Activated CD4-positive, alpha-beta T cell treated with anti-CD3 and anti-CD28 coated beads for 4 hours (primary cell): ENCODE results near the gene BBS9.

Experiments used
- DNase-seq, 2 donors: peaks; one replicate each; pipeline ENCODE4 v3.0.0-alpha.2; 2020

BBS9 gene

DNA sequence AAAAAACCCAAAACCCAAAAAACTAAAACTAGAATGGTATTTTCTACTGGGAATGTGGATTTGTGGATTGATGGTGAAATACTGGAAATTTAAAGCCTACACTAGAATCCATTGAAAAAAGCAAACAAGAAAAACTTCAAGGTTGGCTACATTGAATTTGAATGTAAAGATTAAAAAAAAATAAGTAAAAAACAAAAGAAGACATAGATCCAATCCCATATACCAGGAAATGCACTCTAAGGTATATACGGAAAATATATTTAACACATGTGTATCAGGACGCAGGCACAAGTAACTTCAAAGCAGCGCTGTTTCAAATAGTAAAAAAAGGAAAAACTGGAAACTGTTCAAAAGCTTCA lies 754 bp upstream of the BBS9 start:
- DNase-seq = no peak

DNA sequence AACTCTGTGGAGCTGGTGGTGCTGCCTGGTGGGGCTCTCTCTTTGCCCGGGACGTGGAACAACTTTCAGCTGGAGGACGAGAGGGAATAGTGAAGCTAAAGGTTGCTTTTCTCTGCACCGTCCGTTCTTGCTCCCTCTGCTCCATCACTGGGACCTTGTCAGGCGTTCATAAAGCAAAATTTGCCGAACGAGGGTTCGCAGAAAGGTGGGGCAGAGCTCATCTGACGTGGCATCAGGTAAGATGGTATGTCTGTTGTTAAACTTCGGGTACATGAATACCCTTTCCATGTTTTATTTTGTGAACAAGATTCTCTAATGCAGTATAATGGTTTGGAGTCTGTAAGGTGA lies 416 bp downstream of the BBS9 start:
- DNase-seq = no peak

DNA sequence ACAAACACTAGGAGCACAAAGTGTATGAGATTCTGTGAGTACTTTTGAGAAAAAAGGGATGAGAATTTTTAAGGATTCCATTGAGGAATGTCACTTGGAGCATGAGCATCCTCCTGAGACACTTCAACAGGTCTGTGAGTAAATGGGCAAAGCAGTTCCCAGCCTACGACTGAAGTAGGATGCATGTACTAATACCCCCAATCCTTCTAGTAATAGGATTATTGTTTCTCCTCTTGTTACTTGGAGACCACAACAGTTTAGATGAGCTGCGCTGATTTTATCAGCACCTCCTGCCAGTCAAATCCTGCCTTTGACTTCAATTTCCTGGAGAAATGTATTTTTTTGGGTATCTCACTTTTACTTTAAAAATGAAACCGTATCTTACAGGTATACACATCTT lies 820 bp downstream of the BBS9 start:
- no peak for DNase-seq

DNA sequence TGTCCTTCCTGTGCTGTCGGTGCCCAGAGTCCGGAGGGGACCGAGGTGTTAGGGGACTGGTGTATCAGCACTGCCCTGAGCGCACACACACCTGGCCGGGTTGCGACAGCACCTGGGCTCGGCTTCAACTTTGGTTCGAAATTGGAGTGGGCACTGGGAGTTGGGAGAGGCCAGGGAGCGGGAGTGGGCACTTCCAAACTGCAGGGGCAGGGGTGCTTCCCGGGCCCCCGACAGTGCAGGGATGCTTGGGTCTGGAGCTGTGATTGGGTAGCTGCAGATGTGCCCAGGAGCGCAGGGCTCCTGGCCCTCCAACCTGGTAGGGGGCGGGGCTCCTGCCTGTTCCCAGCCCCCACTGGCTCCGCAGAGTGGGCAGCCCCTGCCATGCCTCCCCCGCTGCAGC lies 7.7 kb downstream of the BBS9 start:
- no peak for DNase-seq

DNA sequence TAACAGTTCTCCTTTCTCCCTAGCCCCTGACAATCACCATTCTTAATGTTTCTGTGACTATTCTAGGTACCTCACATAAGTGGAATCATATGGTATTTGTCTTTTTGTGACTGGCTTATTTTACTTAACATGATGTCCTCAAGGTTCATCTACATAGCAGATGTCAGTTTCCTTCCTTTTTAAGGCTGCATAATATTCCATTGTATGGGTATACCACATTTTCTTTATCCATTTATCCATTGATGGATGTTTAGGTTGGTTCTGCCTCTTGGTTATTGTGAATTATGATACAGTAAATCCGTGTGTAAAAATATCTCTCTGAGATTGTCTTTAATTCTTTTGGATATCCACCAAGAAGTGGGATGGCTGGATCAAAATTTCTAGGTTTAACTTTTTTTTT lies 13.2 kb downstream of the BBS9 start:
- DNase-seq = no peak

DNA sequence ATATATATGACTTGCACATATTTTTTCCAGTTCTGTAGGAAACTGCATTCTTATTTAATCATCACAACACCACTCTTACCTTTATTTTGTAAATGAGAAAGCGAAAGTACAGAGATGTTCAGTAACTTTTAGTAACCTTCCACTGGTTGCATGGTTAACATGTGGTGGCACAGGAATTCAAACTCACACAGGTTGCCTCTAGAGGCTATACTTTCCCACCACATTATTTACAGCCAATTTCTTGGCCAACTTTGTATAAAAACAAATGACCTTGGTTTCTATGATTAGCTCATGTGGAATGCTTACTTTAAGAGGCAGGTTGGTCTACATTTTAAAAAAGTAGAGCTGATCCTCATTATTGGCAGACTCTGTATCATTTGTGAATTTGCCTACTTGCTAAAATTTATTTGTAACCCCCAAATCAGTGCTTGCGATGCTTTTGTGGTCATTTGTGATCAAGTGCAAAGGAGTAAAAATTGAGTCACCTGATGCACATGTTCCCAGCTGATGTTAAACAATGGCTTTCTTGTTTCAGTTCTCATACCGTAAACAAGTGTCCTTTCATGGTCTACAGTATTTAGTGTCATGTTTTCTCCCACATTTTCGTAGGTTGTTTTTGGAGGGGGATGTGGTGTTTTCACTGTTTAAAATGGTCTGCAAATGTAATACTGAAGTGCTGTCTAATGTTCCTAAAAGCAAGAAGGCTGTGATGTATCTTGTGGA lies 14.8 kb downstream of the BBS9 start:
- no peak for DNase-seq

DNA sequence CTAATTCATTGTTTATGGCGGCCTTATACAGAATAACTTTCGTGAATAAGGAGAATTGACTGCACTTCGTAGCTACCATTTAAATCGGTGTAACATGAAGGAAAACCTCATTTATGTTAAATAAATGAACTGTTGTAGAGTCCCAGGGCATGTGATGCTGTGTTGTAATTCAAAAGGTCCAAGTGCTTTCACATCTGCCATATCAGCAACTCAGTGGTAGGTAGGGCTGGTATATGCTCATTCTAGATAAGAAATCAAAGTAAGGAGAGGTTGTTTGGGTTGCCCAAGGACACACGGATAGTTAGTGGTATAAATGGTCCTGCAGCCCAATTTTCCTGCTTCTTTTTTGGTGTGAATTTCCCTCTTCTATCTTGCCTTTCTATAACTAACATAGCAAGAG lies 15.8 kb downstream of the BBS9 start:
- DNase-seq = no peak

DNA sequence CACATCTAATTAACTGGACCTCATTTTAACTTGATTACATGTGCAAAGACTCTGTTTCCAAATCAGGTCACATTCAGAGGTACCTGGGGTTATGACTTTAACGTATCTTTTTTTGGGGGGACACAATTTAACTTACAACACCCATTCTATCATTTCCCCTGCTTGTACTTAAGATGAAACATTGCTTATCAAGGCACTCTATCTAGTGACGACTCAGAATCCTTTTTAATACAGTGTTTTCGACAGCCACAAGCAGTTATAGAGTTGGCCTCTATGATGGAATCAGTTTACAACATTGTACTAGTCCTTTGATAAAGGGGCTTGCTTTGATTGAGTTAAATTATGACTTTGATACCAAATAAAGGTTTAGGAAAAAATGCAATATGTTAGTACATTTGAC lies 22.7 kb downstream of the BBS9 start:
- DNase-seq = no peak

DNA sequence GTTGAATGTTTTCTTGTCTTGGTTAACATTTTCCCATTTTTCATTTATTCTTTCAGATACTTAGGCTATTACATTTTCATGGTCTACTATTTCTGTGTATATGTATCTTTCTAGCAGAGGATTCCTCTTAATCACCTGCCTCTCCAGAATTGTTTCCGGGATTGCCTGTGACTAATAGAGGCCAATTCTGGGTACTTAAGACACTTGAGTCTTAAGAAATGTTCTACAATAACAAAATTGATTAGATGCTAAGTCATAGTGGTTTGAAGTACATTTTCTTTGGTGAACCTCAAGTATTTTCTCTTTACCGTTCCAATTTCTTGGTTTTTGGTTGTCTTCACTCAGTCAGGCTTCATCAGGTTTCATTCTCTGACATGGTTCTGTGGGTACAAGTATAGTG lies 26.4 kb downstream of the BBS9 start:
- no peak for DNase-seq

DNA sequence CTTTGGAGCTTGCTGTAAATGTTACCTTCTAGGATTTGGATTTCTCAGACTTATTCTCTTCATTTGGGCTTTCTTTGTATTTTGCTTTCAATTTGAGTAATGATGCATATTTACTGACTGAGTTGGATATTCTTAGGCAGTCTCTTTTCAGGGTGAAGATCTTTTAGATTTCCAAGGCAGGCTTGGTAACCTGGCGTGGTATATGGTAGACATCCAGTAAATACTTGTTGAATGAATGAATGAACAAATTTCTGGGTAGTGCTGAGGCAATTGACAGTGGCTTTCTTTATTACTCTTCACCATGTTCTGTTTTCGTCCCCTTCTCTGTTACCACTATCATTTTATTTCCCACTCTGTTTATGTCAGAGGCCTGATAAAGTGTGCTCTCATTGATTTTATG lies 27.1 kb downstream of the BBS9 start:
- DNase-seq = no peak

DNA sequence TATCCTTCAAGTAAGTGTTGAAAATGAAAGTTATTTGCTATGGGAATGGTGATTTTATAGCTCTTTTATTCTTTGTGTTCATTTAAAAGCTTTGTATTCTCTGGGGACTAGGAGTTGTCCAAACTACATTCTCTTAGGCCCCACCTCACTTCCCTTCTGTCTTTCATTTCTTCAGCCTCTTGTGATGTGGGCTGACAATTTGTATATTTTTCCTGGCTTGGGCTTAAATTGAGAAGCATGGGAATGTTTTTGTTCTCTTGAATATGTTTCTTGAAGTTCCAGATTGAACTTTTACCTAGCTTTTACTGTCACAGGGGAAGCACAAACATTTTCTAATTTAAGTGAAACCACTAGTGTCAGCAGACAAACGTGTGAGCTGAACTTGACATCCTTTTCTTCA lies 27.9 kb downstream of the BBS9 start:
- no peak for DNase-seq

DNA sequence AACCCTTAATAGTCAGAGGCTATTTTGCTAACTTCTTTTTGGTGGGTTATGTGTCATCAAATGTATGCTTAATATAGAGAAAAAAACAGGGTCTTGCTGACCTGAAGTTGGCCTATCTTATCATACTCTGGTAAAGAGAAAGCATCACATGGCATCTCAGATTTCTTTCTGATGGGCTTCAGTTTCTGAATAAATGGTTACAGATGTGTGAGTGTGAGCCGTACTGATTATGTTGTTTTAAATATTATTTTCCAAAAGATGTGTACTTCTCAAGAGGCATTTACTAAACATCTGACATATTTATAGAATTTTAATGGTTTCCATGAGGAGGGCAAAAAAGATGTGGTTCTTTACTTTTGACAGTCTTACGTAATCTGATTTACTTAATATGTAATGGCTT lies 28.4 kb downstream of the BBS9 start:
- no peak for DNase-seq

DNA sequence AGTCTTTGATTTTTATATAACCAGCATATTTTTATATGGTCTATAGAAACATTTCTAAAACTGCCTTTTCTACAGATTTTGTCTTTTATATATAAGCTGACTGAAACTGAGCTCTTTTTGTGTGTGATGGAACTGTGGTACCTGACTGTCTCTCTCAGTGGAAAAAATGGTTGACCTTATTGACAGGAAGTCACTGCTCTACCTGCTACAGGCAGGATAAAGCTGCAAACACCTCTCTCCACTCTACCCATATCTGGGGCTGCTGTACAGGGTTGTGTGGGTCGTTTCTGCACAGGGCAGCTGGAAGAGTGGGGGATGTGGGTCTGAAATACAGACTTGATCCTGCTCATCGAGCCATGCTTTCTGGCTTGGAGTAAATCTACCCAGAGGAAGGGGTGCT lies 48.5 kb downstream of the BBS9 start:
- DNase-seq = no peak

DNA sequence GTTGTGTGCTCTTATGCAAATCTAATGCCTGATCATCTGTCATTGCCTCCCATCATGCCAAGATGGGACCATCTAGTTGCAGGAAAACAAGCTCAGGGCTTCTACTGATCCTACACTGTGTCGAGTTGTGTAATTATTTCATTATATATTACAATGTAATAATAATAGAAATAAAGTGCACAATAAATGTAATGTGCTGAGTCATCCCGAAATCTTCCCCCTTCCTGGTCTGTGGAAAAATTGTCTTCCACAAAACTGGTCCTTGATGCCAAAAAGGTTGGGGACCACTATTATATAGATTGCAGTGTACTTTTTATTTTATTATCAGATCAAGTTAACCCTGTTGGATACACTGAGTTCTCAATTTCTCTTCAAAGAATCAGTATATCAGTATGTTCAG lies 50.2 kb downstream of the BBS9 start:
- no peak for DNase-seq

DNA sequence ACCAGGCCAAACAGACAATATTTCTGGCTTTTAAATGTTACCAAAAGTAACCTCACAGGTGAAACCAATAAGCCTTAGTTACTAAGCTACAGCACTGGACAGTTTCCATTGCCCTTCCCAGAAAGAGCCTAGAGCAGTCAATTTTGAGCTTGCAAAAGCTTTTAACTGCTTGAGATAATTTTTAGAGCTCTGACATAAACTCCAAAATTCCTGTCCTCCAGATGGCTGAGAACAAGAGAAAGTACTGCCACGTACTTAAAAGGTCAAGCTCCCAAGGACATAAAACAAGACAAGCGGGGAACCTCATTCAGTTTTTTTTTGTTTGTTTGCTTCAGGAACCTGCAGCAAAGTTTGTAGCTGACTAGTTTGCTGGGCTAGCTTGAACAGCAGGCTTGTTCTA lies 54.1 kb downstream of the BBS9 start:
- no peak for DNase-seq

DNA sequence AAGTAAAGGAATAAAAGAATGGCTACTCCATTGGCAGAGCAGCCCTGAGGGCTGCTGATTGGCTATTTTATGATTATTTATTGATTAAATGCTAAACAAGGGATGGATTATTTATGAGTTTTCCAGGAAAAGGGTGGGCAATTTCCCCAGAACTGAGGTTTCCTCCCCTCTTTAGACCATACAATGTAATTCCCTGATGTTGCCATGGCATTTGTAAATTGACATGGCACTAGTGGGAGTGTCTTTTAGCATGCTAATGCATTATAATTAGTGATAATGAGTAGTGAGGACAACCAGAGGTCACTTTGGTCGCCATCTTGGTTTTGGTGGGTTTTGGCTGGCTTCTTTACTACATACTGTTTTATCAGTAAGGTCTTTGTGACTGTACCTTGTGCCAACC lies 55.5 kb downstream of the BBS9 start:
- no peak for DNase-seq

DNA sequence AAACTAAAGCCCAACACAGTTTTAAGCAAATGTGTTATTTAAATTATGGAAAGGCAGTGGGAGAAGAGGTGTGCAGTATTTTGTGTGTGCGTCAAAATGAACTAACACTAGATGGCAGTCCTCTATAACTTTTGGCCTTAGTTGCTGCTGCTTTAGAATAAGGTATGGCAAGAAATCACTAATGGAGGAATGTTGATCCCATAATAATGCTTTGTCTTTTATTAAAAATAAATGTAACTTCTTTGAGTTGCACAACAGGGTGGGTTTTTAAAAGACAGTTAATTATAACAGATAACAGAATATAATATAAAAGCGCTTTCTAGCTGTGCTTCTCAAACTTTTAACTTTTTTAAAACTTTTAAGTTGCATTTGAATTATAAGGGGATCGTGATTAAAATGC lies 56.4 kb downstream of the BBS9 start:
- DNase-seq = no peak

DNA sequence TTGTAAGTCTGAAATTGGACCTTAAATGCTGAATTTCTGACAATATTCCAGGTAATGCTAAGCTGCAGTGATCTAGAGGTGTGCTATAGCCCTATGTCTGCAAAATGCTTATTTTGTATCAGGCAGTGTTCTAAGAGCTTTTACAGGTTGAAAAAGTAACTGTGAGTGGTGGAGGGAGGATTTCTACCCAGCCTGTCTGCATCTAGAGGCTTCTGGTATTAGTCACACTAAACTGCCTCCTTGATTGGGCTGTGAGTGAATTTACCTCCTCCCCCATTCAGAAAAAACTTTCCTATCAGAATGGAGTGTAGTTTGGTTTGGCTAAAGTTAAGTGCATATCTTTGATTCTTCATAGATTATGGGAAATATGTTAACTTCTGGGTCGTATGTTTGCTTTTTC lies 56.8 kb downstream of the BBS9 start:
- no peak for DNase-seq

DNA sequence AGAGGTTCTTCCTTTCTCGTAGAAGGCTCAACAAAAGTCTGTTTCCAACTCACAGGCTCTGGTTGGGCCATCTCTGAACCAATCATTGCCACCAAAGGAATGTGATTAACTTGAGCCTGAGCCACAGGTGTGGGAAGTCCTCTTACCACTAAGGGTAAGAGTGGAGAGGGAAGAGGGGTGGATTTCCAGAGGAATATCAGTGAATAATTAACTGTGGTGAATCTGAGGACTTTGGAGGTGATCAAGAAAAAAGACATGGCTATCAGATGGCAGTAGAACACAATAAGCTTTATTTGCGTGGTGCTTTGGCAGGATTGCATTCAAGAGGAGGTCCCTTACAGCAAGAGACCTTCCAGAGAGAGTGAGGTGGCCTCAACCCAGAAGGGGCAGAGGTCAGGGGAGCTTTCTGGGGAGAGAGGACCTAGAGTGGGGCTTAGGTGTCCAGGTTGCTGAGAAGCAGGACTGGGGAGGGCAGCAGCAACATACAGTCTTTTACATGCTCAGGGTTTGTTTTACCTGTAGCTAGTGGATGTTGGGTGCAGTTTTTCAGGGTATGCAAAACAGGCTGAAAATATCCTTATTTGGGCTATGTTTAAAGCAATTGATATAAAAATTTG lies 61.4 kb downstream of the BBS9 start:
- no peak for DNase-seq

DNA sequence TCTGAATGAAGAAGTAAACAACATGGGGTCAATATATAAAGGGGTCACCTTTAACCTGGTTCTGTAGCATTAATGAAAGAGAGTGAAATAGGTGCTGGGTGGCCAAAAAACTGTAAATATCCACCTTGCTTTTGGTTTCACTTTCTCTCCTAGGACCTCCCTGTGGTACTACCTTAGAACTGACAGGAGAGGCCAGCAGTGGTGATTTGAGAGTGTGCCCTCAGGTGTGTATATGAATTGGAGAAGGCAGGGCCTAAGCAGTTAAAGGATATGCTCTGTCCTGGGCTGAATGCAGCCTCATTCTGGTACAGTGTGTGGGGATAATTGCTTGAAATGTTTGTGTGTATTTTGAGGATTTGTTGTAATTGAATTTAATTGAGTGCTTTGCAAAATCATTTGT lies 62.0 kb downstream of the BBS9 start:
- DNase-seq = no peak

DNA sequence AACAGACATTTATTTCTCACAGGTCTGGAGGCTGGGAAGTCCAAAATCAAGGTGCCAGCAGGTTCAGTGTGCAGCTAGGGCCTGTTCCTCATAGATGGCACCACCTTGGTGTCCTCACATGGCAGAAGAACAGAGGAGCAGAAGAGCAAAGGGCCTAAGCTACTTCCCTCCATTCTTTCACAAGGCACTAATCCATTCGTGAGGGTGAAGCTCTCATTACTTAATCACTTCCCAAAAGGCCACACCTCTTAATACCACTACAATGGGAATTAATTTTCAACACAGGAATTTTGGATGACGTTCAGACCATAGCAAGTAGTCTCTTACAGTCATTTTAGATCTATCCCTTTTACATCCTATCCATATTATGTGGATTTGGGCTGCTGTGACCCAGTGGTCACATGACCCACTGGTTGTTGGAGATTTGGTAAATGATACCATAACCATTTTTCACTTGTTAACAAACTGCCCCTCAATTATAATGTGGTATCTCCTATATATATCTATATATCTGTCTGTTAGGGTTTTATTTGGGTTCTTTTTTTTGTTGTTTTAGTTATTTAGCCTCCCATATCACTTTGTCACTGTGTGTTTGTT lies 63.4 kb downstream of the BBS9 start:
- no peak for DNase-seq

DNA sequence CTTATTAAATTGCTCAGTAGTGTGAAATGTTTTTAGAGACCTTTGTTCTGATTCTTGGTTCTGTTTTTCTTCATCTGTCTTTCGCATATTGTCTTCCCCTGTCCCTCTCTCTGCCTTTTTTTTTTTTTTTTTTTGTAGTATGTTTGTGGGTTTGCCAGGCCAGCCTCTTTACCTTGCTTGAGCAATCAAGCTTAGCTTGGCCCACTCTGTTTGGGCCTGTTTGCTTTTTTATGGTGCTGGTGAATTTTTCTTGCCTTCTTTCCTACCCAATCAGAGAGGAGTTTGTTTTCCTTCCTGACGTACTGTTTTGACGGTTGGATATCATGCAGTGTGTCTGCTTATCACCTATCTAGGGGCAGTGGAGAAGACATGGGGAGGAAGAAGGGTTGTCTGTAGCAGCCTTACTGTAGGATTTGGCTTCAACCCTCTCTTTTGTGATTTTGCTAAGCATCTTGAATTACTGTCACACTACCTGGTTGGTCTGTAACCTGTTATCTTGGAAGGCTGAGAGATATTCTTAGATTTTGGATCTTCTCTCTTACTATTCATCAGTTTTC lies 64.0 kb downstream of the BBS9 start:
- no peak for DNase-seq

DNA sequence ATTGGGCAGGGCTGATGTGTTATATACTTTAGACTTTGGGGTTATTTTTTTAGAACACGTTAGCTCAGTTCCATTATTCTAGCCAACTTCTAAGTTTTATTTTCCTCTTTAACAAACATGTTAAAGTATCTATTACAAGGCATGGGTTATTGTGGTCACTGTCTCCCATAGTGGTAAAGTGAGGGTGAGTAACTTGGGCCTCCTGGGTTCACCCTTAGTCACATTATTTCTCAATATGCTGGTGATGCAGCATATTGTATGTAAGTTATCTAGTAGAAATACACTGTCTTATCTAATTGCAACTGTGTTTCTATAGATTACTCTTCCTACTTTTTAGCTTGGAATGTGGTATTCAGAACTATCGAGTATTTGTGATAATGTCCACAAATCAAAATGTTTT lies 65.9 kb downstream of the BBS9 start:
- no peak for DNase-seq

DNA sequence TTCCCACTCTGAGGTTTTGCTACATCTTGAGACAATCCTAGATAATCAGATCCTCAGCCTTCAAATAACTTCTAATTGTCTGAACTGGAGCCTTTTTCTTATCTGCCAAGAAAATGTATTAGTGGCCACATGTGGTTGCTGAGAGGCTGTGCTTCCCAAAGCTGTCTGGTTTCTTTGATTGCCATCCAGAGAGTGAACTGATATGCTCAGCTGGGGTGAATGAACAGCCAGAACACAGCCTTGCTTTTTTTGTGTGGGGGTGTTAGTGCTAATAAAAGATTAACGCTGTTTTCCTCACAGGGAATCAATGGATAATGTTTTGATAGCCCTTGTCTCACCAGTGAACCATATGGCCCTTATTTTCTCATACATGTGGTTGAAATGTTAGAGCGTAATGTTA lies 66.9 kb downstream of the BBS9 start:
- DNase-seq = no peak

DNA sequence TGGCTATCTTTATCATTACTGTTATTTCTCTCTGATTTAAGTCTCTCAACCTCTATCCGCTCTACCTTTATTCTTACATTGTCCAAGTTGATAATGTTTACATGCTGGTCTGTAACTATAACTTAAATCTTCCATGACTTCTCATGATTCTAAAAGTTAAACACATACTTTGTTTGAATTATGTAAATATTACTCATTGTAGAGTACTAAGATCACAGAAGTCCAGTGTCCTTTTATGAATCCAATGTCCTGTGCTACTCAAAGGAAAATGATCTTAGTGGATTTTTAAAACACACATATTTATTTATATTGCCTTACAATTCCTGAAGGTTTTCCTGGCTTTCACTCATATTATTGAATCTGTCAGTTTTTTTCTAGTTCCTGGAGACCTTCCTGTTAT lies 70.9 kb downstream of the BBS9 start:
- DNase-seq = no peak
